ENCODE data around the gene SNX20.

Gene SNX20

GRCh38 chr16:50667497-50668367 lies 13.4 kb downstream of the SNX20 start:
- Histone ChIP-seq H3K9ac (ENCODE audit: low read depth, low read length) (no peak overlapping the region), H3K36me3 (ENCODE audit: insufficient read depth, low read length) (no peaks in the 10 kb centered on the region), H3K9me3 (ENCODE audit: control insufficient read depth, insufficient read depth, low read length) (peaks cover 11% of the 10 kb centered on the region; the same call in 1 of the 2 replicates), H3K4me1 (ENCODE audit: insufficient read depth, low read length) (no peaks in the 10 kb centered on the region)

GRCh38 chr16:50666658-50667496 lies 14.2 kb downstream of the SNX20 start:
- Histone ChIP-seq H3K9ac (ENCODE audit: low read depth, low read length) (no peak overlapping the region), H3K36me3 (ENCODE audit: insufficient read depth, low read length) (no peaks in the 10 kb centered on the region), H3K9me3 (ENCODE audit: control insufficient read depth, insufficient read depth, low read length) (peaks cover 11% of the 10 kb centered on the region), H3K4me1 (ENCODE audit: insufficient read depth, low read length) (no peaks in the 10 kb centered on the region)

- H3K9ac ChIP-seq (ENCODE audit: low read depth, low read length), result peak overlapping the region; percentile 46; the same call in 1 of the 2 replicates
These were observed 15.8 kb downstream of the SNX20 start for GRCh38 chr16:50665128-50665878.

GRCh38 chr16:50664270-50664669 lies 16.8 kb downstream of the SNX20 start:
- Histone ChIP-seq H3K9ac (ENCODE audit: low read depth, low read length) (no peak overlapping the region), H3K4me1 (ENCODE audit: insufficient read depth, low read length) (no peaks in the 10 kb centered on the region), H3K36me3 (ENCODE audit: insufficient read depth, low read length) (no peaks in the 10 kb centered on the region), H3K9me3 (ENCODE audit: control insufficient read depth, insufficient read depth, low read length) (peaks cover 9% of the 10 kb centered on the region)

More at GRCh38 chr16:50665128-50665878, 15.8 kb downstream of the SNX20 start:
- peaks cover 9% of the 10 kb centered on the region for H3K9me3 ChIP-seq (ENCODE audit: control insufficient read depth, insufficient read depth, low read length)
- H3K36me3 ChIP-seq (ENCODE audit: insufficient read depth, low read length), result no peaks in the 10 kb centered on the region
- H3K4me1 ChIP-seq (ENCODE audit: insufficient read depth, low read length), result no peaks in the 10 kb centered on the region

GRCh38 chr16:50662306-50662940 lies 18.7 kb downstream of the SNX20 start:
- Histone ChIP-seq H3K9me3 (ENCODE audit: control insufficient read depth, insufficient read depth, low read length) (peaks cover 9% of the 10 kb centered on the region), H3K9ac (ENCODE audit: low read depth, low read length) (no peak overlapping the region), H3K4me1 (ENCODE audit: insufficient read depth, low read length) (no peaks in the 10 kb centered on the region; the same call in 1 of the 2 replicates), H3K36me3 (ENCODE audit: insufficient read depth, low read length) (no peaks in the 10 kb centered on the region)

- Histone ChIP-seq H3K36me3 (ENCODE audit: insufficient read depth, low read length) (no peaks in the 10 kb centered on the region), H3K9me3 (ENCODE audit: control insufficient read depth, insufficient read depth, low read length) (peaks cover 9% of the 10 kb centered on the region), H3K4me1 (ENCODE audit: insufficient read depth, low read length) (no peaks in the 10 kb centered on the region; the same call in 1 of the 2 replicates), H3K9ac (ENCODE audit: low read depth, low read length) (no peak overlapping the region)
These were observed 21.3 kb downstream of the SNX20 start for GRCh38 chr16:50659806-50660205.

GRCh38 chr16:50657241-50657640 lies 23.9 kb downstream of the SNX20 start:
- Histone ChIP-seq H3K9ac (ENCODE audit: low read depth, low read length) (no peak overlapping the region), H3K4me1 (ENCODE audit: insufficient read depth, low read length) (no peaks in the 10 kb centered on the region; the same call in 1 of the 2 replicates), H3K9me3 (ENCODE audit: control insufficient read depth, insufficient read depth, low read length) (peaks cover 4% of the 10 kb centered on the region; the same call in 1 of the 2 replicates), H3K36me3 (ENCODE audit: insufficient read depth, low read length) (no peaks in the 10 kb centered on the region)

- Histone ChIP-seq H3K9ac (ENCODE audit: low read depth, low read length) (no peak overlapping the region), H3K36me3 (ENCODE audit: insufficient read depth, low read length) (no peaks in the 10 kb centered on the region), H3K4me1 (ENCODE audit: insufficient read depth, low read length) (no peaks in the 10 kb centered on the region; the same call in 1 of the 2 replicates), H3K9me3 (ENCODE audit: control insufficient read depth, insufficient read depth, low read length) (no peaks in the 10 kb centered on the region)
These were observed 25.5 kb downstream of the SNX20 start for GRCh38 chr16:50655558-50656055.

- Histone ChIP-seq H3K9me3 (ENCODE audit: control insufficient read depth, insufficient read depth, low read length) (no peaks in the 10 kb centered on the region), H3K9ac (ENCODE audit: low read depth, low read length) (no peak overlapping the region), H3K36me3 (ENCODE audit: insufficient read depth, low read length) (no peaks in the 10 kb centered on the region), H3K4me1 (ENCODE audit: insufficient read depth, low read length) (no peaks in the 10 kb centered on the region; the same call in 1 of the 2 replicates)
These were observed 27.2 kb downstream of the SNX20 start for GRCh38 chr16:50653633-50654519.

GRCh38 chr16:50652836-50653425 lies 28.2 kb downstream of the SNX20 start:
- Histone ChIP-seq H3K9ac (ENCODE audit: low read depth, low read length) (no peak overlapping the region), H3K36me3 (ENCODE audit: insufficient read depth, low read length) (no peaks in the 10 kb centered on the region), H3K4me1 (ENCODE audit: insufficient read depth, low read length) (no peaks in the 10 kb centered on the region; the same call in 1 of the 2 replicates), H3K9me3 (ENCODE audit: control insufficient read depth, insufficient read depth, low read length) (no peaks in the 10 kb centered on the region)

GRCh38 chr16:50651835-50652438 lies 29.2 kb downstream of the SNX20 start:
- no peak overlapping the region for H3K9ac ChIP-seq (ENCODE audit: low read depth, low read length)
- no peaks in the 10 kb centered on the region for H3K9me3 ChIP-seq (ENCODE audit: control insufficient read depth, insufficient read depth, low read length)
- no peaks in the 10 kb centered on the region for H3K4me1 ChIP-seq (ENCODE audit: insufficient read depth, low read length)
- H3K36me3 ChIP-seq (ENCODE audit: insufficient read depth, low read length), result no peaks in the 10 kb centered on the region

- H3K36me3 ChIP-seq (ENCODE audit: insufficient read depth, low read length), result no peaks in the 10 kb centered on the region
- H3K9me3 ChIP-seq (ENCODE audit: control insufficient read depth, insufficient read depth, low read length), result no peaks in the 10 kb centered on the region
- H3K9ac ChIP-seq (ENCODE audit: low read depth, low read length), result no peak overlapping the region
These were observed 34.8 kb downstream of the SNX20 start for GRCh38 chr16:50646345-50646744.

More at GRCh38 chr16:50646345-50646744, 34.8 kb downstream of the SNX20 start:
- H3K4me1 ChIP-seq (ENCODE audit: insufficient read depth, low read length), result no peaks in the 10 kb centered on the region
